Natural killer cell (primary cell): ENCODE results near the gene ETFBKMT. TPM values are rescaled to one million over a fixed set of nuclear protein-coding genes. Genes with fewer than 3 reads are reported as not detected.
"Not testable (repeated sequence)": the region's sequence is repeated elsewhere in the genome, so short reads cannot be mapped to it uniquely, and the experiment has no call there.

Source experiments
- ATAC-seq, 3 donors: fragments of 150-1000 bp in 2 of 3; fragments of 200-7000 bp in 1 of 3; cut with Tn5 transposase; 1 replicate in 1 of 3; 2 replicates in 2 of 3; pipeline ENCODE4 v1.10.0; 2021; ENCODE audit warnings: mild to moderate bottlenecking in 2 of 3, moderate library complexity in 2 of 3
- DNase-seq, 2 donors: peaks; one replicate each; pipeline versions ENCODE4 v3.0.0 to v3.0.0-alpha.2; 2013 to 2021; ENCODE audit warnings: mixed read lengths in 1 of 2
- H3K27ac ChIP-seq: one replicate; pipeline ENCODE4 v1.5.1; 2013; ENCODE audit warnings: mild to moderate bottlenecking, low read length
- H3K27me3 ChIP-seq: one replicate; pipeline ENCODE4 v1.6.1; 2013; ENCODE audit warnings: low read length; ENCODE audit not compliant: control insufficient read depth, insufficient read depth
- H3K36me3 ChIP-seq: one replicate; pipeline ENCODE4 v1.6.1; 2013; ENCODE audit warnings: low read length; ENCODE audit not compliant: control insufficient read depth, insufficient read depth
- H3K4me1 ChIP-seq: one replicate; pipeline ENCODE4 v1.6.1; 2013; ENCODE audit warnings: low read length; ENCODE audit not compliant: control insufficient read depth, insufficient read depth
- H3K4me3 ChIP-seq: one replicate; pipeline ENCODE4 v1.5.1; 2013; ENCODE audit warnings: low read length
- H3K9me3 ChIP-seq: one replicate; pipeline ENCODE4 v1.6.1; 2013; ENCODE audit warnings: low read length; ENCODE audit not compliant: control insufficient read depth, insufficient read depth
- H3K27ac Mint-ChIP-seq, 2 donors: one replicate each; pipeline ENCODE4 v1.8.0; 2022; ENCODE audit warnings: mild to moderate bottlenecking in 2 of 2, mixed read lengths in 2 of 2, moderate library complexity in 1 of 2
- H3K27me3 Mint-ChIP-seq, 2 donors: one replicate each; pipeline ENCODE4 v1.8.0; 2022; ENCODE audit warnings: low read depth in 2 of 2, mixed read lengths in 2 of 2
- H3K36me3 Mint-ChIP-seq: one replicate; pipeline ENCODE4 v1.8.0; 2022; ENCODE audit warnings: mixed read lengths
- H3K4me1 Mint-ChIP-seq, 2 donors: one replicate each; pipeline ENCODE4 v1.8.0; 2022; ENCODE audit warnings: mixed read lengths in 2 of 2
- H3K4me3 Mint-ChIP-seq: one replicate; pipeline ENCODE4 v1.8.0; 2022; ENCODE audit warnings: mild to moderate bottlenecking, moderate library complexity, mixed read lengths
- H3K9me3 Mint-ChIP-seq, 2 donors: one replicate each; pipeline ENCODE4 v1.8.0; 2022; ENCODE audit warnings: mixed read lengths in 2 of 2
- CTCF ChIP-seq: fragments of 200-600 bp; IDR thresholded peaks from one replicate; pipeline ENCODE4 v1.8.0; 2022; ENCODE audit warnings: antibody characterized with exemption
- WGBS: methylation state at CpG from one replicate; pipeline ENCODE4 v1.1.7; 2013; ENCODE audit warnings: missing lambda C conversion rate; ENCODE audit not compliant: insufficient coverage; 5-methylcytosine and 5-hydroxymethylcytosine counted together
- intact Hi-C: fragments of 100-400 bp; cut with micrococcal nuclease; formaldehyde crosslinking; loops from one replicate; pipeline ENCODE4 v1.14.2; 2022
- total RNA-seq, 4 donors: library from RNA; stranded (reverse); fragments of 120-200 nt in 1 of 4; gene quantifications; one replicate each; pipeline versions ENCODE4 v1.2.3 to v1.2.4, GENCODE V29; 2013 to 2022

The ETFBKMT gene
- total RNA-seq, 3 donors from 2014 or later (not counting 1 experiment from before 2014, with no cell fraction given), result 1.2 to 1.9 (median 1.2) TPM

GRCh38 chr12:31687101-31687527 lies 27.6 kb downstream of the ETFBKMT start:
- Mint-ChIP-seq H3K36me3 (peaks cover 13% of the 10 kb centered on the region), H3K4me3 (no peak overlapping the region), H3K27ac (peak overlapping the region in 1 of 2 donors; percentile 33), H3K4me1 (peaks cover 3 to 9% of the 10 kb centered on the region in 2 donors), H3K27me3 (no peaks in the 10 kb centered on the region), H3K9me3 (peaks cover 2 to 3% of the 10 kb centered on the region in 2 donors)
- no peak for TF ChIP-seq CTCF
- Histone ChIP-seq H3K4me1 (peaks cover 9% of the 10 kb centered on the region), H3K27me3 (no peaks in the 10 kb centered on the region), H3K36me3 (peaks cover 4% of the 10 kb centered on the region), H3K27ac (no peak overlapping the region), H3K4me3 (no peak overlapping the region), H3K9me3 (peaks cover 16% of the 10 kb centered on the region)
- no peak for DNase-seq
- peak in 2 of 3 donors; percentile 18 to 73 for ATAC-seq
- intact Hi-C loops, result no loop called here
- 58% methylated on average over 3 of the region's 3 CpGs for WGBS

DNA sequence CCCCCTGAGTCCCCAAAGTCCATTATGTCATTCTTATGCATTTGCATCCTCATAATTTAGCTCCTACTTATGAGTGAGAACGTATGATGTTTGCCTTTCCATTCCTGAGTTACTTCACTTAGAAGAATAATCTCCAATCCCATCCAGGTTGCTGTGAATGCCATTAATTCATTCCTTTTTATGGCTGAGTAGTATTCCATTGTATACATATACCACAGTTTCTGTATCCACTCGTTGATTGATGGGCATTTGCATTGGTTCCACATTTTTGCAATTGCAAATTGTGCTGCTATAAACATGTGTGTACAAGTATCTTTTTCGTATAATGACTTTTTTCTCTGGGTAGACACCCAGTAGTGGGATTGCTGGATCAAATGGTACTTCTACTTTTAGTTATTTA lies 30.4 kb downstream of the ETFBKMT start:
- H3K36me3 ChIP-seq, DNase-seq, H3K27ac ChIP-seq, H3K9me3 Mint-ChIP-seq, H3K4me1 Mint-ChIP-seq, H3K27me3 Mint-ChIP-seq, H3K9me3 ChIP-seq, intact Hi-C loops, H3K4me3 ChIP-seq, H3K27ac Mint-ChIP-seq, H3K36me3 Mint-ChIP-seq, H3K4me1 ChIP-seq, H3K4me3 Mint-ChIP-seq, ATAC-seq, H3K27me3 ChIP-seq: not testable (repeated sequence)
- 100% methylated on average over 3 of the region's 3 CpGs for WGBS

- no peaks in the 10 kb centered on the region for H3K36me3 Mint-ChIP-seq
- TF ChIP-seq CTCF, result no peak
- no peak overlapping the region for H3K27ac Mint-ChIP-seq
- Histone ChIP-seq H3K27me3 (no peaks in the 10 kb centered on the region), H3K4me3 (no peak overlapping the region), H3K36me3 (peaks cover 14% of the 10 kb centered on the region), H3K27ac (no peak overlapping the region), H3K9me3 (no peaks in the 10 kb centered on the region), H3K4me1 (no peaks in the 10 kb centered on the region)
- intact Hi-C loops, result no loop called here
- no peak overlapping the region for H3K4me3 Mint-ChIP-seq
- DNase-seq (peak in 1 of 2 donors; percentile 22), ATAC-seq (no peak)
- peaks cover 0 to 5% of the 10 kb centered on the region in 2 donors for H3K4me1 Mint-ChIP-seq
- H3K9me3 Mint-ChIP-seq, result peaks cover 0 to 4% of the 10 kb centered on the region in 2 donors
- H3K27me3 Mint-ChIP-seq, result no peaks in the 10 kb centered on the region
These were observed 42.6 kb downstream of the ETFBKMT start for GRCh38 chr12:31702047-31702446.

GRCh38 chr12:31705621-31706020 lies 46.1 kb downstream of the ETFBKMT start:
- Histone ChIP-seq H3K4me1 (no peaks in the 10 kb centered on the region), H3K4me3 (no peak overlapping the region), H3K27me3 (no peaks in the 10 kb centered on the region), H3K27ac (no peak overlapping the region), H3K9me3 (peaks cover 11% of the 10 kb centered on the region), H3K36me3 (peaks cover 2% of the 10 kb centered on the region)
- whole genome bisulfite sequencing, result 84% methylated on average over 2 of the region's 2 CpGs
- no peak overlapping the region for H3K4me3 Mint-ChIP-seq
- peaks cover 23% of the 10 kb centered on the region for H3K36me3 Mint-ChIP-seq
- no peak overlapping the region for H3K27ac Mint-ChIP-seq
- peak in 1 of 2 donors; percentile 36 for DNase-seq
- H3K4me1 Mint-ChIP-seq, result peaks cover 0 to 5% of the 10 kb centered on the region in 2 donors
- no peaks in the 10 kb centered on the region for H3K27me3 Mint-ChIP-seq
- no peak for TF ChIP-seq CTCF
- intact Hi-C loops, result no loop called here
- H3K9me3 Mint-ChIP-seq, result peaks cover 2 to 12% of the 10 kb centered on the region in 2 donors
- ATAC-seq, result no peak

DNA sequence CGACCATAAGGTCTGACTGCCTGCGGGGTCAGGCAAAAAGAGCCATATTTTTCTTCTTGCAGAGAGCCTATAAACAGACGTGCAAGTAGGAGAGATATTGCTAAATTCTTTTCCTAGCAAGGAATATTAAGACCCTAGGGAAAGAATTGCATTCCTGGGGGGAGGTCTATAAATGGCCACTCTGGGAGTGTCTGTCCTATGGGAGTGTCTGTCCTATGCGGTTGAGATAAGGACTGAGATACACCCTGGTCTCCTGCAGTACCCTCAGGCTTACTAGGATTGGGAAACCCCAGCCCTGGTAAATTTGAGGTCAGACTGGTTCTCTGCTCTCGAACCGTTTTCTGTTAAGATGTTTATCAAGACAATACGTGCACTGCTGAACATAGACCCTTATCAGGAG lies 48.6 kb downstream of the ETFBKMT start:
- 93% methylated on average over 7 of the region's 7 CpGs for WGBS
- peaks cover 11% of the 10 kb centered on the region for H3K9me3 ChIP-seq
- ATAC-seq, H3K4me1 ChIP-seq, H3K4me1 Mint-ChIP-seq, H3K36me3 ChIP-seq, H3K27me3 ChIP-seq, H3K27ac ChIP-seq, H3K4me3 ChIP-seq, DNase-seq, H3K27me3 Mint-ChIP-seq, H3K4me3 Mint-ChIP-seq, H3K27ac Mint-ChIP-seq, intact Hi-C loops: not testable (repeated sequence)
- Mint-ChIP-seq H3K9me3 (peaks cover 2 to 12% of the 10 kb centered on the region in 2 donors), H3K36me3 (peaks cover 23% of the 10 kb centered on the region)
